ENCODE results near the gene ABHD6. TPM values are rescaled to one million over a fixed set of nuclear protein-coding genes. Genes with fewer than 3 reads are reported as not detected.
A peak's percentile ranks its signal among the peaks of the same experiment; 100 is the strongest.

Gene ABHD6
- total RNA-seq, 2 experiments from 2014 or later: 0.71 to 1.9 TPM

- ChIA-PET CTCF (interaction anchor here (1.8 to 2.8 kb wide), 2 partner anchors 68 to 70 kb away, joined by 4 to 22 read pairs; partner anchors contain the start of genes HTD2 and RPP14), POLR2A (interaction anchor here (0.7 to 3.1 kb wide), 3 partner anchors 68 to 229 kb away, joined by 3 to 24 read pairs (median 4); partner anchors contain the start of genes FLNB, HTD2 and RPP14)
- peak; percentile 42 for ATAC-seq (ENCODE audit: poor library complexity)
- peak in 12 of 14 experiments; percentile 4 to 67 (median 24) for DNase-seq
- H3K4me3 ChIP-seq (ENCODE audit: low read length): peak overlapping the region; percentile 95
- no peaks in the 10 kb centered on the region for H3K36me3 ChIP-seq (ENCODE audit: insufficient read depth, low read length)
- H3K27ac ChIP-seq (ENCODE audit: low read depth in 1 of 2, low read length in 2 of 2): peak overlapping the region in 1 of 2 donors; percentile 24
- no peaks in the 10 kb centered on the region for H3K9me3 ChIP-seq (ENCODE audit: control insufficient read depth in 1 of 2, insufficient read depth in 1 of 2, low read length in 2 of 2)
- Mint-ChIP-seq H3K9me3 (no peaks in the 10 kb centered on the region), H3K27ac (peak overlapping the region; percentile 21), H3K27me3 (peaks cover 11% of the 10 kb centered on the region), H3K4me1 (ENCODE audit: low read depth) (peaks cover 14% of the 10 kb centered on the region), H3K36me3 (ENCODE audit: low read depth) (peaks cover 7% of the 10 kb centered on the region), H3K4me3 (peak overlapping the region; percentile 96)
- H3K27me3 ChIP-seq (ENCODE audit: control insufficient read depth in 1 of 2, insufficient read depth in 2 of 2, low read length in 2 of 2): peaks cover 0 to 3% of the 10 kb centered on the region in 2 experiments
- peaks cover 19% of the 10 kb centered on the region for H3K4me1 ChIP-seq (ENCODE audit: insufficient read depth, low read length)
- TF ChIP-seq, protein P1, sequence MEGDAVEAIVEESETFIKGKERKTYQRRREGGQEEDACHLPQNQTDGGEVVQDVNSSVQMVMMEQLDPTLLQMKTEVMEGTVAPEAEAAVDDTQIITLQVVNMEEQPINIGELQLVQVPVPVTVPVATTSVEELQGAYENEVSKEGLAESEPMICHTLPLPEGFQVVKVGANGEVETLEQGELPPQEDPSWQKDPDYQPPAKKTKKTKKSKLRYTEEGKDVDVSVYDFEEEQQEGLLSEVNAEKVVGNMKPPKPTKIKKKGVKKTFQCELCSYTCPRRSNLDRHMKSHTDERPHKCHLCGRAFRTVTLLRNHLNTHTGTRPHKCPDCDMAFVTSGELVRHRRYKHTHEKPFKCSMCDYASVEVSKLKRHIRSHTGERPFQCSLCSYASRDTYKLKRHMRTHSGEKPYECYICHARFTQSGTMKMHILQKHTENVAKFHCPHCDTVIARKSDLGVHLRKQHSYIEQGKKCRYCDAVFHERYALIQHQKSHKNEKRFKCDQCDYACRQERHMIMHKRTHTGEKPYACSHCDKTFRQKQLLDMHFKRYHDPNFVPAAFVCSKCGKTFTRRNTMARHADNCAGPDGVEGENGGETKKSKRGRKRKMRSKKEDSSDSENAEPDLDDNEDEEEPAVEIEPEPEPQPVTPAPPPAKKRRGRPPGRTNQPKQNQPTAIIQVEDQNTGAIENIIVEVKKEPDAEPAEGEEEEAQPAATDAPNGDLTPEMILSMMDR (IDR thresholded peaks at IDR 0.05): no peak
- intact Hi-C loops (cut with DNase I, micrococcal nuclease): loop anchor here (1.0 to 10.0 kb wide), 10 partner anchors 68 to 683 kb away; partner anchors contain the start of genes HTD2 (in 2 of the 2), RPP14 (in 2 of the 2), ARF4 (in 1 of the 2) and DENND6A (in 1 of the 2)
These were observed 519 bp downstream of the ABHD6 start for GRCh38 chr3:58237941-58238681.

DNA sequence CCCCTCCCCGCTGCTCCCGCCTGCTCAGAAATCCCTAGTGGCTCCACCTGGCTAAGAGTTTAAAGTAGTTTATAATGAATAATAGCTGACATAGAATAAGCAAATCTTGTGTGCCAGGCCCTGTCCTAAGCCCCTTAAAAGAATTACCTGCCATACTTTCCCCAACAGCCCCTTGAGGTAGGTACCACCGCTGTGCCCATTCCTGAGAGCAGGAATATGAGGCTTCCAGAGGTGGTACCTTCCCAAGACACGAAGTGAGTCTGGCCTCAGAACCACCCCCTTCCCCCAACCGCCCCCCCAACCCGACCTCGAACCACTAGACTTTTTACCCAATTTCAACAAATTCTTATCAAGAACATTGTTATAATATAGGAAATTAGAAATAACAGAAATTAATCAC is 1.2 kb downstream of the ABHD6 start:
- Mint-ChIP-seq H3K4me3 (peak overlapping the region; percentile 96), H3K36me3 (ENCODE audit: low read depth) (peaks cover 7% of the 10 kb centered on the region), H3K27ac (peak overlapping the region; percentile 21), H3K4me1 (ENCODE audit: low read depth) (peaks cover 14% of the 10 kb centered on the region), H3K9me3 (no peaks in the 10 kb centered on the region), H3K27me3 (peaks cover 8% of the 10 kb centered on the region)
- POLR2A ChIA-PET: interaction anchor here (2.0 to 3.1 kb wide), 2 partner anchors 67 to 230 kb away, joined by 4 to 24 read pairs; partner anchors contain the start of genes FLNB, HTD2 and RPP14
- Histone ChIP-seq H3K9me3 (ENCODE audit: control insufficient read depth in 1 of 2, insufficient read depth in 1 of 2, low read length in 2 of 2) (no peaks in the 10 kb centered on the region), H3K27ac (ENCODE audit: low read depth in 1 of 2, low read length in 2 of 2) (no peak overlapping the region), H3K4me3 (ENCODE audit: low read length) (peak overlapping the region; percentile 95), H3K36me3 (ENCODE audit: insufficient read depth, low read length) (no peaks in the 10 kb centered on the region), H3K27me3 (ENCODE audit: control insufficient read depth in 1 of 2, insufficient read depth in 2 of 2, low read length in 2 of 2) (peaks cover 0 to 3% of the 10 kb centered on the region in 2 experiments), H3K4me1 (ENCODE audit: insufficient read depth, low read length) (peaks cover 19% of the 10 kb centered on the region)
- ATAC-seq (ENCODE audit: poor library complexity) (no peak), DNase-seq (no peak)
- CTCF ChIA-PET: interaction anchor here (2.8 kb wide), 1 partner anchor 68 kb away, joined by 22 read pairs; the partner anchor contains the start of genes HTD2 and RPP14
- TF ChIP-seq, protein P1 (IDR thresholded peaks at IDR 0.05): no peak
- intact Hi-C loops (cut with DNase I, micrococcal nuclease): loop anchor here in 1 of 2 experiments (1.0 to 10.0 kb wide), 9 partner anchors 67 to 684 kb away; partner anchors contain the start of genes ARF4, DENND6A, FLNB and HTD2

DNA sequence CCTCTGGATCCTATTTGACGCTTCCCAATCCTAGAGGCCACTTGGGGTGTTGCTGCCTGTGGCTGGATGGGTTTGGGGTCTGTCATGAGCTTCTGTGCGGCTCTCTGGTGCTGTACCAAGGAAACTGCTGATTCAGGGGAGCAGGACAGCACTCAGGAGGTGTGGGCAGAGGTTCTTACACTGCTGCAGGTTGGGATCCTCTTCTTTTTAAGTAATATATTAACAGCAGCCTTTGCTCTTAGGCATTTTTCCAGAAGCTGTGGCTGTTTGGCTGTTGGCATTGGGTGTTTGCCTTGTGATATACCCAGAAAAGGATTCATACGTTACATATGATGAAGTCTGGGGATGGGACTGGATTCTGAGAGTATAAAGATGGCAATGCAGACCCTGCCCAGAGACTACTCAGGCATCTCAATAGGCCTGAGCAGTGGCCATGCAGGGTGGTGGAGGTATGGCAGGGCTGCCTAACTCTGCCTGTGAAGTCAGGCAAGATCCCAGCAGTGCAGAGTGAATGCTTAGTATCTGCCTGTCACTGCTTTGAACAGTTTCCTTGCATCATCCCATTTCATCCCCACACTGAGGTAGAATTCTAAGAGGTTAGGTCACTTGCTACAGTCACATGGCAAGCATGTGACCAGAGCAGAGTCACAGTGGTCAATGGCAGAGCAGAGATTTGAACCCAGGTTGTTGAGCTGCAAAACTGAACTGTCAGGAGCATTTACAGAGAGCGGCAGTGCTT is 3.9 kb downstream of the ABHD6 start:
- no peak overlapping the region for H3K4me3 ChIP-seq (ENCODE audit: low read length)
- intact Hi-C loops (cut with DNase I, micrococcal nuclease): no loop called here
- no peaks in the 10 kb centered on the region for H3K27me3 ChIP-seq (ENCODE audit: control insufficient read depth in 1 of 2, insufficient read depth in 2 of 2, low read length in 2 of 2)
- H3K4me1 ChIP-seq (ENCODE audit: insufficient read depth, low read length): peaks cover 18% of the 10 kb centered on the region
- Mint-ChIP-seq H3K36me3 (ENCODE audit: low read depth) (peaks cover 7% of the 10 kb centered on the region), H3K4me1 (ENCODE audit: low read depth) (peaks cover 12% of the 10 kb centered on the region), H3K4me3 (peak overlapping the region; percentile 38), H3K27ac (no peak overlapping the region), H3K27me3 (no peaks in the 10 kb centered on the region), H3K9me3 (no peaks in the 10 kb centered on the region)
- ChIA-PET POLR2A (no interaction called here), CTCF (no interaction called here)
- H3K9me3 ChIP-seq (ENCODE audit: control insufficient read depth in 1 of 2, insufficient read depth in 1 of 2, low read length in 2 of 2): no peaks in the 10 kb centered on the region
- TF ChIP-seq, protein P1 (IDR thresholded peaks at IDR 0.05): no peak
- H3K27ac ChIP-seq (ENCODE audit: low read depth in 1 of 2, low read length in 2 of 2): no peak overlapping the region
- no peak for ATAC-seq (ENCODE audit: poor library complexity)
- DNase-seq: no peak
- no peaks in the 10 kb centered on the region for H3K36me3 ChIP-seq (ENCODE audit: insufficient read depth, low read length)
